Measurements from ENCODE around the gene TGOLN2.
A peak's percentile ranks its signal among the peaks of the same experiment; 100 is the strongest.
"Not testable (repeated sequence)": the region's sequence is repeated elsewhere in the genome, so short reads cannot be mapped to it uniquely, and the experiment has no call there.

The TGOLN2 gene

GRCh38 chr2:85325466-85325811, 2.4 kb downstream of the TGOLN2 start:
- Histone ChIP-seq H3K9ac (ENCODE audit: low read depth in 1 of 2, low read length in 2 of 2) (peak overlapping the region; percentile 79 to 80), H3K36me3 (ENCODE audit: control insufficient read depth in 1 of 2, insufficient read depth in 2 of 2, low read length in 2 of 2) (peaks cover 26 to 42% of the 10 kb centered on the region in 2 donors), H3K4me3 (ENCODE audit: low read depth in 1 of 2, low read length in 2 of 2) (peak overlapping the region; percentile 86), H3K4me1 (ENCODE audit: control insufficient read depth in 1 of 2, insufficient read depth in 2 of 2, low read length in 2 of 2) (peaks cover 31 to 41% of the 10 kb centered on the region in 2 donors), H3K27me3 (ENCODE audit: control insufficient read depth in 1 of 2, insufficient read depth in 2 of 2, low read length in 2 of 2) (no peaks in the 10 kb centered on the region), H3K27ac (ENCODE audit: low read depth, low read length) (peak overlapping the region; percentile 98), H3K9me3 (ENCODE audit: control insufficient read depth in 1 of 2, low read length in 2 of 2) (no peaks in the 10 kb centered on the region)

DNA sequence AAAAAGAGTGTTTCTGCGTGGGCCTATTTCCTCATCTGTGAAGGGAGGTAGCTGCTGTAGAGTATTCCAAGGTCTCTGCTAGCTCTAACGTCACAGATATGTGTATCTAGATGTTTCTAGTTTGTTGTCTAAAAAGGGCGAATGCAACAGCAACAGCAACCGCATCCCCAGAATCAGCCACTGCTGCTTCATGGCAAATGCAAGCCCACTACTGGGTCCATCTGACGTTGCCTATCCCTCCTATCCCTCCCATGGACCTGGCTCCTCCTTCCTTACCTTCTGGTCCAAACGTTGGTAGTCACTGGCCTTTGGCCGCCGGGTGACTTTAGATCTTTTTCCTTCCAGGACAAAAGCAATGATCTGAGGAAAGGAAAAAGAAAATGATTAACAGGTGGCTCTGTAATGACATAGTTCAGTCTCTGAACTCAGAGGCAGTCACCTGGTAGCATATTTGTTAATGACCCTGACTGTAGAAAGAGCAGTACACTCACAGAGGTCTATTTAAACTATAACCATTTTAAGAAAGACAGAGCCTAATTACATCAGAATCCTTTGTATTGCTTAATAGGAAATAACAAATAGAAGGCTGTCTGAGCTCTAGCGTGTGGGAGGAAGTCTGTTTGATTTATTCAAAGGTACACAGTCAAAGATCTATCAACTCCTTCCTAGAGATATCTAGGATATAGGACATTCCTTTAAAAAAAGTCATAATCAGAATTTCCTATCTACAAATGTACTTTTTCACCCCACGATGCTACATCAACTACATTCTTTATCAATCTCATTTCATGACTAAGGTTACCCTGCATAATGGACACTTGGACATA, 2.9 kb downstream of the TGOLN2 start:
- peak overlapping the region; percentile 86 for H3K4me3 ChIP-seq (ENCODE audit: low read depth in 1 of 2, low read length in 2 of 2)
- peaks cover 31 to 44% of the 10 kb centered on the region in 2 donors for H3K4me1 ChIP-seq (ENCODE audit: control insufficient read depth in 1 of 2, insufficient read depth in 2 of 2, low read length in 2 of 2)
- H3K36me3 ChIP-seq (ENCODE audit: control insufficient read depth in 1 of 2, insufficient read depth in 2 of 2, low read length in 2 of 2), result peaks cover 32 to 48% of the 10 kb centered on the region in 2 donors
- no peaks in the 10 kb centered on the region for H3K9me3 ChIP-seq (ENCODE audit: control insufficient read depth in 1 of 2, low read length in 2 of 2)
- peak overlapping the region; percentile 79 to 80 for H3K9ac ChIP-seq (ENCODE audit: low read depth in 1 of 2, low read length in 2 of 2)
- H3K27me3 ChIP-seq (ENCODE audit: control insufficient read depth in 1 of 2, insufficient read depth in 2 of 2, low read length in 2 of 2), result no peaks in the 10 kb centered on the region
- peak overlapping the region; percentile 98 for H3K27ac ChIP-seq (ENCODE audit: low read depth, low read length)

- H3K9ac ChIP-seq (ENCODE audit: low read depth in 1 of 2, low read length in 2 of 2); H3K27ac ChIP-seq (ENCODE audit: low read depth, low read length); H3K9me3 ChIP-seq (ENCODE audit: control insufficient read depth in 1 of 2, low read length in 2 of 2); H3K27me3 ChIP-seq (ENCODE audit: control insufficient read depth in 1 of 2, insufficient read depth in 2 of 2, low read length in 2 of 2): not testable (repeated sequence)
- peaks cover 37 to 54% of the 10 kb centered on the region in 2 donors for H3K36me3 ChIP-seq (ENCODE audit: control insufficient read depth in 1 of 2, insufficient read depth in 2 of 2, low read length in 2 of 2)
- peak overlapping the region; percentile 40 to 45 for H3K4me3 ChIP-seq (ENCODE audit: low read depth in 1 of 2, low read length in 2 of 2)
- H3K4me1 ChIP-seq (ENCODE audit: control insufficient read depth in 1 of 2, insufficient read depth in 2 of 2, low read length in 2 of 2), result peaks cover 31 to 47% of the 10 kb centered on the region in 2 donors
Measured at GRCh38 chr2:85323988-85324367, 3.8 kb downstream of the TGOLN2 start.

DNA sequence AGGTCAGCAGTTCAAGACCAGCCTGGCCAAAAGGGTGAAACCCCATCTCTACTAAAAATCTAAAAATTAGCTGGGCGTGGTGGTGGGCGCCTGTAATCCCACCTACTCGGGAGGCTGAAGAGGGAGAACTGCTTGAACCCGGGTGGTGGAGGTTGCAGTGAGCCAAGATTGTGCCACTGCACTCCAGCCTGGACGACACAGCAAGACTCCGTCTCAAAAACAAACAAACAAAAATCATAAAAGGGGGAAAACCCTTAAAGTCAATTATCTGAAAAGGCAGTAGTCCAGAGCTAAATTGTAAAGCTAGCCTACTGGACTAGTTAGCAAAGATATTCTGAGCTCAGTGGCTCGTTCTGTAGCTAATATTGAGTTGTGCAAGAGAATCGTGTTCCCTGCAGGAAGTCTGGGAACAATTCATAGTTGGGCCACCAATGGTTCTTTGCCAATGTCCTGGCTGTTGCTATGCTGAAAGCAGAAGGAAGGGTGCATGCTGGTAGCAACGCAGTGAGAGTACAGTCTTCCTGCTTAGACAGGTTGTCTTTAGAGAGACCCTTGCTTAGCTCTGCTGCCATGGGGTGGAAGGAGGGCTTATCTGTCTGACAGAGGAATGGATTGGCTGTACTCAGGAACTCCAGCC, 4.3 kb downstream of the TGOLN2 start:
- peaks cover 31 to 47% of the 10 kb centered on the region in 2 donors for H3K4me1 ChIP-seq (ENCODE audit: control insufficient read depth in 1 of 2, insufficient read depth in 2 of 2, low read length in 2 of 2)
- H3K4me3 ChIP-seq (ENCODE audit: low read depth in 1 of 2, low read length in 2 of 2), result peak overlapping the region; percentile 40 to 45
- no peak overlapping the region for H3K9ac ChIP-seq (ENCODE audit: low read depth in 1 of 2, low read length in 2 of 2)
- no peak overlapping the region for H3K27ac ChIP-seq (ENCODE audit: low read depth, low read length)
- H3K27me3 ChIP-seq (ENCODE audit: control insufficient read depth in 1 of 2, insufficient read depth in 2 of 2, low read length in 2 of 2), result no peaks in the 10 kb centered on the region
- peaks cover 37 to 60% of the 10 kb centered on the region in 2 donors for H3K36me3 ChIP-seq (ENCODE audit: control insufficient read depth in 1 of 2, insufficient read depth in 2 of 2, low read length in 2 of 2)
- H3K9me3 ChIP-seq (ENCODE audit: control insufficient read depth in 1 of 2, low read length in 2 of 2), result no peaks in the 10 kb centered on the region

DNA sequence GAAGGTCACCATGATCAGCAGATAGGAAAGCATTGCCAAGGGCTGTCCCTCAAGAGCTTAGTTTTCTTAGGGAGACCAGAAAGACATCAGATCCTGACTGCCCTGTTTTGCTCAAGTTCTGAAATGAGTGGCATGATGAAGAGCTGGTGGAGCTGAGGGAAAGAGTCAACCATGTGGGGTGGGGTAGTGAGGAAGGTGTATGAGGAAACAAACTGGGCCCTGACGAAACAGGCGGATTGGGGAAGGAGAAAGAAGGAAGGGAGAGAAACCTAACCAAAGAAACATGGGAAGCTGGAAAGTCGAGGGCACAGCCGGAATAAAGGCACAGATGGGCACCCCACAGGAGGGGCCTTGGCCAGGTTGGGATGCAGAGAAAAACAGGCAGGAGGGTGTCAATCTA, 8.0 kb downstream of the TGOLN2 start:
- Histone ChIP-seq H3K27ac (ENCODE audit: low read depth, low read length) (no peak overlapping the region), H3K4me1 (ENCODE audit: control insufficient read depth in 1 of 2, insufficient read depth in 2 of 2, low read length in 2 of 2) (peaks cover 18 to 22% of the 10 kb centered on the region in 2 donors), H3K36me3 (ENCODE audit: control insufficient read depth in 1 of 2, insufficient read depth in 2 of 2, low read length in 2 of 2) (peaks cover 49 to 87% of the 10 kb centered on the region in 2 donors), H3K9me3 (ENCODE audit: control insufficient read depth in 1 of 2, low read length in 2 of 2) (no peaks in the 10 kb centered on the region), H3K4me3 (ENCODE audit: low read depth in 1 of 2, low read length in 2 of 2) (no peak overlapping the region), H3K27me3 (ENCODE audit: control insufficient read depth in 1 of 2, insufficient read depth in 2 of 2, low read length in 2 of 2) (no peaks in the 10 kb centered on the region), H3K9ac (ENCODE audit: low read depth in 1 of 2, low read length in 2 of 2) (no peak overlapping the region)

DNA sequence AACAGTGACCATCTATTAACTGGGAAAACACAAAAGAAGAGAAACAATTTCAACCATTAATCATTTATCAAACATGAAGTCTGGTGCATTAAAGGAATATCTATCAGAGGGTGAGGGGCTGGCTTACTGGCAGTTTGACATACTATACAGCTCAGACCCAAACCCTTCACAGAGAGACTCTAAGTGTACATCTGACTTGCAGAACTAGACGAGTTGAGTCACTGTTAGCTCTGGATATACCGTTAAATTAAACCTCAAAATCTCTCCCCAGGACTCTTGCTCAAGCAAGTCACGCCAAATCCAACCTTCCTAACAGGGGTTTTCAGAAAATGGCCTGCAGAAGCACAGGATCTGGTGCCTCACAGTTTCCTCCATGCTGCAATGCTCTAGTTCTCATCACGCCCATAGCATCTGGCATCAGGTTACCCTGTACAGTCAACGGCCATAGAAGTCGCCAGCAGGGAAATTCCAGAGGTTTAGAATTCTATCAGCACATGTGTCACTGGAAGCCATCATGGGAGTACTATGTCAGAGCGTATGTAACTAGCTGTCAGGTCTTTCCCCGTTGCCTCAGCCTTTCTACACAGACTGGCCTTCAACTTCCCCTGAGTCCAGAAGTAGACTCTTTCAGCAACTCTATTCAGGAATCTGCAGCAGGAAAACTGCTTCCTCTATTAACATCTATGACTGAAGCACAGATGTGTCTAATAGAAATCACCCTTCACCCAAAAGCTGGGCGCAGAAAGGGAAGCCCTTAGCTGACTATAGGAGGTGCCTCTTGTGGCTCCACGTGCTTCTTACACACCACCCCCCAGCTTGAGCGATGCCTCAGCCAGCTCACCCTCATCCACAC, 9.3 kb downstream of the TGOLN2 start:
- H3K4me1 ChIP-seq (ENCODE audit: control insufficient read depth in 1 of 2, insufficient read depth in 2 of 2, low read length in 2 of 2), result peaks cover 9% of the 10 kb centered on the region in 2 donors
- H3K27me3 ChIP-seq (ENCODE audit: control insufficient read depth in 1 of 2, insufficient read depth in 2 of 2, low read length in 2 of 2), result no peaks in the 10 kb centered on the region
- H3K4me3 ChIP-seq (ENCODE audit: low read depth in 1 of 2, low read length in 2 of 2), result no peak overlapping the region
- no peak overlapping the region for H3K27ac ChIP-seq (ENCODE audit: low read depth, low read length)
- H3K9ac ChIP-seq (ENCODE audit: low read depth in 1 of 2, low read length in 2 of 2), result no peak overlapping the region
- H3K36me3 ChIP-seq (ENCODE audit: control insufficient read depth in 1 of 2, insufficient read depth in 2 of 2, low read length in 2 of 2), result peaks cover 48 to 83% of the 10 kb centered on the region in 2 donors
- H3K9me3 ChIP-seq (ENCODE audit: control insufficient read depth in 1 of 2, low read length in 2 of 2), result no peaks in the 10 kb centered on the region

DNA sequence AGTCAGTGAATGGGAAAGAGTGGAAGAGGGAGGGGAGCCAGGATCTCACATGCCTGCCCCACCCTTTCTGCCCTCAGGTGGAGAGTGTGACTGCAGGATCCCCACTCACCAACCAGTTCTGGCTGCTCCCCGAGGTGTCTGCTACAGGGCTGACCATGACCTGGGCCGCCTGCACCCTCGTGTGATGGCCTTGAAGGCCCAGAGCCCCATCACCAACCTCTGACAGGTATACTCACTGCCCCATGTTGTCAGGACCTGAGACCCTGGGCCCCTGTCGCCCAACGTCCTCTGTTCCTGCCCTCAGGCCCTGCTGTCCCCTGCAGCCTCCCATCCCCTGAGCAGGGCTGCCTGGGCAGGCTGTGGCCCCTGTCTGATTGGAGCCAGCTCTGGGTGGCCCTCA, 11.9 kb downstream of the TGOLN2 start:
- H3K27me3 ChIP-seq (ENCODE audit: control insufficient read depth in 1 of 2, insufficient read depth in 2 of 2, low read length in 2 of 2); H3K4me1 ChIP-seq (ENCODE audit: control insufficient read depth in 1 of 2, insufficient read depth in 2 of 2, low read length in 2 of 2); H3K4me3 ChIP-seq (ENCODE audit: low read depth in 1 of 2, low read length in 2 of 2); H3K9me3 ChIP-seq (ENCODE audit: control insufficient read depth in 1 of 2, low read length in 2 of 2); H3K9ac ChIP-seq (ENCODE audit: low read depth in 1 of 2, low read length in 2 of 2); H3K27ac ChIP-seq (ENCODE audit: low read depth, low read length): not testable (repeated sequence)
- peaks cover 31 to 58% of the 10 kb centered on the region in 2 donors for H3K36me3 ChIP-seq (ENCODE audit: control insufficient read depth in 1 of 2, insufficient read depth in 2 of 2, low read length in 2 of 2)

GRCh38 chr2:85314884-85315242, 12.9 kb downstream of the TGOLN2 start:
- H3K4me3 ChIP-seq (ENCODE audit: low read depth in 1 of 2, low read length in 2 of 2), result no peak overlapping the region
- no peaks in the 10 kb centered on the region for H3K27me3 ChIP-seq (ENCODE audit: control insufficient read depth in 1 of 2, insufficient read depth in 2 of 2, low read length in 2 of 2)
- peaks cover 21 to 48% of the 10 kb centered on the region in 2 donors for H3K36me3 ChIP-seq (ENCODE audit: control insufficient read depth in 1 of 2, insufficient read depth in 2 of 2, low read length in 2 of 2)
- no peaks in the 10 kb centered on the region for H3K9me3 ChIP-seq (ENCODE audit: control insufficient read depth in 1 of 2, low read length in 2 of 2)
- no peak overlapping the region for H3K9ac ChIP-seq (ENCODE audit: low read depth in 1 of 2, low read length in 2 of 2)
- H3K4me1 ChIP-seq (ENCODE audit: control insufficient read depth in 1 of 2, insufficient read depth in 2 of 2, low read length in 2 of 2), result peaks cover 2 to 8% of the 10 kb centered on the region in 2 donors
- H3K27ac ChIP-seq (ENCODE audit: low read depth, low read length), result no peak overlapping the region

GRCh38 chr2:85312404-85312803, 15.4 kb downstream of the TGOLN2 start:
- H3K27me3 ChIP-seq (ENCODE audit: control insufficient read depth in 1 of 2, insufficient read depth in 2 of 2, low read length in 2 of 2), result no peaks in the 10 kb centered on the region
- H3K27ac ChIP-seq (ENCODE audit: low read depth, low read length), result no peak overlapping the region
- H3K4me1 ChIP-seq (ENCODE audit: control insufficient read depth in 1 of 2, insufficient read depth in 2 of 2, low read length in 2 of 2), result peaks cover 25 to 26% of the 10 kb centered on the region in 2 donors
- H3K9ac ChIP-seq (ENCODE audit: low read depth in 1 of 2, low read length in 2 of 2), result no peak overlapping the region
- peaks cover 11 to 30% of the 10 kb centered on the region in 2 donors for H3K36me3 ChIP-seq (ENCODE audit: control insufficient read depth in 1 of 2, insufficient read depth in 2 of 2, low read length in 2 of 2)
- no peaks in the 10 kb centered on the region for H3K9me3 ChIP-seq (ENCODE audit: control insufficient read depth in 1 of 2, low read length in 2 of 2)
- no peak overlapping the region for H3K4me3 ChIP-seq (ENCODE audit: low read depth in 1 of 2, low read length in 2 of 2)

DNA sequence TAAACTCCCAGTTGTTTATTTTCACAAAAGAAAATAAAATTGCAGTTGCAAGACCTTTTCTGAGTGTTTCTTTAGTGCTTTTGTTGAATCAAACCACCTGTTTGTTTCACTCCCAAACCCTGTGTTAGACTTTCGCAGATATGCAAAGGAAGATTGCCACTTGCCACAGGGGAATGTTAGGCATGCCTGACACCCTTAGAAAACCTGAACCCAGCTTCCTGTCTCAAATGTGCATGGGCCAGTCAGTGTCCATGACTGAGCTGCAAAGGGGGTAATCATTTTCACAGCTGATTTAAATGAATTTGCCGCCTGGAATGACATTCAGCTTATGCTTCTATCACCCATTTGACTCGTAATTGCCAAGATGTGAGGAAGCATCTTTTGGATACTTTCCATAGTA, 17.5 kb downstream of the TGOLN2 start:
- peak overlapping the region in 1 of 2 donors; percentile 30 for H3K4me3 ChIP-seq (ENCODE audit: low read depth in 1 of 2, low read length in 2 of 2)
- H3K27me3 ChIP-seq (ENCODE audit: control insufficient read depth in 1 of 2, insufficient read depth in 2 of 2, low read length in 2 of 2), result no peaks in the 10 kb centered on the region
- no peak overlapping the region for H3K9ac ChIP-seq (ENCODE audit: low read depth in 1 of 2, low read length in 2 of 2)
- H3K9me3 ChIP-seq (ENCODE audit: control insufficient read depth in 1 of 2, low read length in 2 of 2), result no peaks in the 10 kb centered on the region
- H3K4me1 ChIP-seq (ENCODE audit: control insufficient read depth in 1 of 2, insufficient read depth in 2 of 2, low read length in 2 of 2), result peaks cover 34 to 36% of the 10 kb centered on the region in 2 donors
- no peak overlapping the region for H3K27ac ChIP-seq (ENCODE audit: low read depth, low read length)
- H3K36me3 ChIP-seq (ENCODE audit: control insufficient read depth in 1 of 2, insufficient read depth in 2 of 2, low read length in 2 of 2), result peaks cover 8 to 12% of the 10 kb centered on the region in 2 donors
